HG03575 (cell line): ENCODE measurements around the gene SYT2.
"Not testable (repeated sequence)": the region's sequence is repeated elsewhere in the genome, so short reads cannot be mapped to it uniquely, and the experiment has no call there.

Experiments used
- ATAC-seq: cut with Tn5 transposase; IDR thresholded peaks from one replicate; pipeline ENCODE4 v1.9.1; 2021; ENCODE audit not compliant: unreplicated experiment, insufficient number of reproducible peaks, low FRiP score; ENCODE audit errors: extremely low read depth

Gene SYT2

DNA sequence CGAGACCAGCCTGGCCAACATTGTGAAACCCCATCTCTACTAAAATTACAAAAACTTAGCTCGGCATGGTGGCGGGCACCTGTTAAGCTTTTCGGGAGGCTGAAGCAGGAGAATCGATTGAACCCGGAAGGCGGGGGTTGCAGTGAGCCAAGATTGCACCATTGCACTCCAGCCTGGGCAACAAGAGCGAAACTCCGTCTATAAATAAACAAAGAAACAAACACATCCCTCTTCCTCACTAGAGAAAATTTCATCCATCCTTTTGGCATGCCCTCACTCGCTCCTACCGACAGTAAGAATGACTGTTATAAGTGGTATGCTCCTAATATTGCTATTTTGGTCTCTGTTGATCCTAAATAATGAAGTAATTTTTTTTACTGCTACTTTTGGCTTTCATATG is 166.7 kb downstream of the SYT2 start:
- ATAC-seq, result not testable (repeated sequence)

DNA sequence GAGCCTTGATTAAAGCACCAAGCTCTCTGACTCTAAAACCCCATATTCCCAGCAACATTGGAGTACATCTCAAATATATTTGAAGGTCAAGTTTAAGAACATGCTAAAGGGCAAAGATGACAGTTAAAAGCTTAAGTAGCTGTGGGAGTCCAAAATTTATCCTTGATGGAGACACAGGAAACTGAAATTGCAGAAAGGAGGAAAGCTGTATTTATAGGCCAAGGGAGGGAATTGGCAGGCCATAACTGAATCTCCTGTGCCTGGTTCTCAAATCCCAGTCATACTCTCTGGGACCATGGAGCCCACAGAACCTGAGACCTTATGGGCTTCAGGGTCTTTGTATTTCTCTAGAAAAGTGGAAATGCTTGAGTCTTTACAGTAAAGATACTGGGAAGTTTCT is 167.8 kb downstream of the SYT2 start:
- not testable (repeated sequence) for ATAC-seq

DNA sequence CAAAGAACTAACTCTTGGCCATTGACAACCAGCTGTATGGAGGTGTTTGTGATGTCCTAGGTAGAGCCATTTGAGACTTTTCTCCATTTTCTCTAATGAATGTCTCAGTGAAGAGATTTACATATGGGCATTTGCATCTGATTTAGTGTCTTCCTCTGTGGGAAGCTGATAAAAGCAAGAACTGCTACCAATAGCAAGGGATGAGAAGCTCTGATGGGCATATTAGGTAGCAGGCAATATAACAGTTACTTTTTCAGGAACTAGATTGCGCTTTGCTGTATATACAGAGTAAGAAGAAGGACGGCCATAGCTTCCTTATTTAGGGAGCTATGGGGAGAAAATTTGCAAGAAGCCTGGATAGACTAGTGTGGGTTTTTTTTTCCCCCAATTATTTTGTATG is 169.4 kb downstream of the SYT2 start:
- ATAC-seq, result not testable (repeated sequence)
